Measurements from ENCODE around the gene IL1R2.

IL1R2 gene

GRCh38 chr2:101984656-101985055 lies 7.1 kb upstream of the IL1R2 start:
- no peaks in the 10 kb centered on the region for H3K9me3 ChIP-seq (replicated peaks in 1 of 2; ENCODE audit: control insufficient read depth in 2 of 2, insufficient read depth in 1 of 2, low read depth in 1 of 2, low read length in 2 of 2)
- H2BK5ac ChIP-seq (ENCODE audit: low read length): no peak overlapping the region
- no CpG with 5 or more reads among the region's 9 CpGs for WGBS, 2 donors (ENCODE audit: extremely low coverage in 2 of 2, insufficient read length in 2 of 2, insufficient replicate concordance in 1 of 2)
- H2BK15ac ChIP-seq (ENCODE audit: low read length): no peak overlapping the region
- no peak overlapping the region for H3K27ac ChIP-seq (replicated peaks; ENCODE audit: low read length)
- H3K27me3 ChIP-seq (ENCODE audit: control insufficient read depth in 3 of 3, insufficient read depth in 3 of 3, low read depth in 1 of 3, low read length in 3 of 3): no peaks in the 10 kb centered on the region
- no peak overlapping the region for H2AK5ac ChIP-seq (ENCODE audit: low read depth, low read length)
- no peak overlapping the region for H3K4me2 ChIP-seq (ENCODE audit: insufficient read depth, low read length, poor library complexity, severe bottlenecking)
- no peak overlapping the region for H3K23ac ChIP-seq (ENCODE audit: low read depth, low read length, poor library complexity)
- H2BK12ac ChIP-seq (ENCODE audit: low read length): no peak overlapping the region
- H3K9ac ChIP-seq (ENCODE audit: low read depth, low read length, poor library complexity): no peak overlapping the region
- H3K4me1 ChIP-seq (ENCODE audit: control insufficient read depth in 2 of 2, insufficient read depth in 1 of 2, low read depth in 1 of 2, low read length in 2 of 2): peaks cover 2 to 4% of the 10 kb centered on the region in 2 donors
- H3K36me3 ChIP-seq (replicated peaks in 1 of 2; ENCODE audit: control insufficient read depth in 2 of 2, insufficient read depth in 2 of 2, low read length in 2 of 2): no peaks in the 10 kb centered on the region
- H3K79me1 ChIP-seq (ENCODE audit: low read depth, low read length): no peaks in the 10 kb centered on the region
- no peak for DNase-seq (ENCODE audit: low spot score)
- no peak overlapping the region for H3K18ac ChIP-seq (ENCODE audit: low read length)
- H2BK120ac ChIP-seq (ENCODE audit: low read depth, low read length): no peak overlapping the region
- no peak overlapping the region for H3K14ac ChIP-seq (ENCODE audit: low read length)
- H2AFZ ChIP-seq (ENCODE audit: low read length): no peak overlapping the region
- no peak overlapping the region for H4K91ac ChIP-seq (ENCODE audit: low read depth, low read length, poor library complexity)
- H4K8ac ChIP-seq (ENCODE audit: low read depth, low read length): no peak overlapping the region
- no peak overlapping the region for H3K4me3 ChIP-seq (ENCODE audit: low read length in 2 of 2)
- H3K4ac ChIP-seq (ENCODE audit: low read length): no peak overlapping the region

- H3K23ac ChIP-seq (ENCODE audit: low read depth, low read length, poor library complexity): no peak overlapping the region
- no peak overlapping the region for H2AFZ ChIP-seq (ENCODE audit: low read length)
- no peak overlapping the region for H3K14ac ChIP-seq (ENCODE audit: low read length)
- no peaks in the 10 kb centered on the region for H3K27me3 ChIP-seq (ENCODE audit: control insufficient read depth in 3 of 3, insufficient read depth in 3 of 3, low read depth in 1 of 3, low read length in 3 of 3)
- no peak overlapping the region for H3K27ac ChIP-seq (replicated peaks; ENCODE audit: low read length)
- no peak overlapping the region for H4K8ac ChIP-seq (ENCODE audit: low read depth, low read length)
- H3K9ac ChIP-seq (ENCODE audit: low read depth, low read length, poor library complexity): no peak overlapping the region
- no peak overlapping the region for H4K91ac ChIP-seq (ENCODE audit: low read depth, low read length, poor library complexity)
- no peak overlapping the region for H3K4me3 ChIP-seq (ENCODE audit: low read length in 2 of 2)
- H3K4me1 ChIP-seq (ENCODE audit: control insufficient read depth in 2 of 2, insufficient read depth in 1 of 2, low read depth in 1 of 2, low read length in 2 of 2): peaks cover 2 to 4% of the 10 kb centered on the region in 2 donors
- DNase-seq (ENCODE audit: low spot score): no peak
- H3K4me2 ChIP-seq (ENCODE audit: insufficient read depth, low read length, poor library complexity, severe bottlenecking): no peak overlapping the region
- H2BK12ac ChIP-seq (ENCODE audit: low read length): no peak overlapping the region
- no peaks in the 10 kb centered on the region for H3K79me1 ChIP-seq (ENCODE audit: low read depth, low read length)
- no peak overlapping the region for H3K4ac ChIP-seq (ENCODE audit: low read length)
- no peak overlapping the region for H3K18ac ChIP-seq (ENCODE audit: low read length)
- no CpG with 5 or more reads among the region's 7 CpGs for WGBS, 2 donors (ENCODE audit: extremely low coverage in 2 of 2, insufficient read length in 2 of 2, insufficient replicate concordance in 1 of 2)
- H2AK5ac ChIP-seq (ENCODE audit: low read depth, low read length): no peak overlapping the region
- H2BK120ac ChIP-seq (ENCODE audit: low read depth, low read length): no peak overlapping the region
- no peak overlapping the region for H2BK5ac ChIP-seq (ENCODE audit: low read length)
- no peaks in the 10 kb centered on the region for H3K9me3 ChIP-seq (replicated peaks in 1 of 2; ENCODE audit: control insufficient read depth in 2 of 2, insufficient read depth in 1 of 2, low read depth in 1 of 2, low read length in 2 of 2)
- H3K36me3 ChIP-seq (replicated peaks in 1 of 2; ENCODE audit: control insufficient read depth in 2 of 2, insufficient read depth in 2 of 2, low read length in 2 of 2): no peaks in the 10 kb centered on the region
- no peak overlapping the region for H2BK15ac ChIP-seq (ENCODE audit: low read length)
These were observed 6.5 kb upstream of the IL1R2 start for GRCh38 chr2:101985101-101985792.

DNA sequence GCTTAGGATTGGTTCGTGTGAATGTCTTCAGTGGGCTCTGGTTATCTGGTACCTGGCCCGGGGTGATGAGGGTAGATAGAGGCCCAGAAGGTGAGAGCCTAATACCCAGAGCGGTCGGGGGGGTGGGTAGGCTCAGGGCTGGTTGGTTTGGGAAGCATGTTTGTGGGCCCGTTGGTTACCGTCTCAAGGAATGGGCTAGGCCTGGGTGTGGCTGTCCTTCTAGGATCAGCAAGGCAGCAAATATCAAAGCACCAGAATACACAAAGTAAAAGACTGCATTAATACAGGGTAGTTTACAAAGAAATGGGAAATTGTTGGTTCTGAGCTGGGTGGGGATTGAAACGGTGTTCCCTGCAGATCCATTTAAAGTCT lies 6.0 kb upstream of the IL1R2 start:
- H2BK15ac ChIP-seq (ENCODE audit: low read length): no peak overlapping the region
- H2AK5ac ChIP-seq (ENCODE audit: low read depth, low read length): no peak overlapping the region
- H3K9me3 ChIP-seq (replicated peaks in 1 of 2; ENCODE audit: control insufficient read depth in 2 of 2, insufficient read depth in 1 of 2, low read depth in 1 of 2, low read length in 2 of 2): no peaks in the 10 kb centered on the region
- no peak overlapping the region for H3K4ac ChIP-seq (ENCODE audit: low read length)
- no peak overlapping the region for H3K9ac ChIP-seq (ENCODE audit: low read depth, low read length, poor library complexity)
- H2BK5ac ChIP-seq (ENCODE audit: low read length): no peak overlapping the region
- H3K27ac ChIP-seq (replicated peaks; ENCODE audit: low read length): no peak overlapping the region
- H3K27me3 ChIP-seq (ENCODE audit: control insufficient read depth in 3 of 3, insufficient read depth in 3 of 3, low read depth in 1 of 3, low read length in 3 of 3): no peaks in the 10 kb centered on the region
- no peak overlapping the region for H4K91ac ChIP-seq (ENCODE audit: low read depth, low read length, poor library complexity)
- H3K23ac ChIP-seq (ENCODE audit: low read depth, low read length, poor library complexity): no peak overlapping the region
- no peaks in the 10 kb centered on the region for H3K79me1 ChIP-seq (ENCODE audit: low read depth, low read length)
- H3K14ac ChIP-seq (ENCODE audit: low read length): no peak overlapping the region
- H2AFZ ChIP-seq (ENCODE audit: low read length): no peak overlapping the region
- no peak overlapping the region for H4K8ac ChIP-seq (ENCODE audit: low read depth, low read length)
- H3K4me1 ChIP-seq (ENCODE audit: control insufficient read depth in 2 of 2, insufficient read depth in 1 of 2, low read depth in 1 of 2, low read length in 2 of 2): peaks cover 2 to 4% of the 10 kb centered on the region in 2 donors
- no peak overlapping the region for H2BK120ac ChIP-seq (ENCODE audit: low read depth, low read length)
- H3K18ac ChIP-seq (ENCODE audit: low read length): no peak overlapping the region
- H2BK12ac ChIP-seq (ENCODE audit: low read length): no peak overlapping the region
- no peaks in the 10 kb centered on the region for H3K36me3 ChIP-seq (replicated peaks in 1 of 2; ENCODE audit: control insufficient read depth in 2 of 2, insufficient read depth in 2 of 2, low read length in 2 of 2)
- H3K4me3 ChIP-seq (ENCODE audit: low read length in 2 of 2): no peak overlapping the region
- no CpG with 5 or more reads among the region's 7 CpGs for WGBS, 2 donors (ENCODE audit: extremely low coverage in 2 of 2, insufficient read length in 2 of 2, insufficient replicate concordance in 1 of 2)
- H3K4me2 ChIP-seq (ENCODE audit: insufficient read depth, low read length, poor library complexity, severe bottlenecking): no peak overlapping the region
- no peak for DNase-seq (ENCODE audit: low spot score)

DNA sequence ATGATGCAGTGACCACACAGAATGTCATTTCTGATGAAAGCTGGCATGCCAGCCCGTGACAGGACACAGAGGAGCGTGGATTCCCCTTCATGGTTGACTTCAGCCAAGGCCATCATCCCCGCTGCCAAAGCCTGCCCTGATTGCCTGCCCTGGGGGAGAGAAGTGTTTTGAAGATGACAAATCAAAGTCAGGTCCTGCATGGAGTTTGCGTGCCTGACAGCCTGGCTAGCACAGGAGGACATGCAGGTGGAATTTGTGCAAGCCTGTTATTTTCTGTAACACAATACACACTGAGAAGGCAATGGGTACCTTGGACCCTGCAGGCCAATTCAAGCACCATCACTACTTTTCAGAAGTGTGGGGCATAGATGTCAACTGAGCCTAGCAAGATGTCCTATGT lies 5.4 kb upstream of the IL1R2 start:
- Histone ChIP-seq H3K9me3 (replicated peaks in 1 of 2; ENCODE audit: control insufficient read depth in 2 of 2, insufficient read depth in 1 of 2, low read depth in 1 of 2, low read length in 2 of 2) (no peaks in the 10 kb centered on the region), H3K4me3 (ENCODE audit: low read length in 2 of 2) (no peak overlapping the region), H2BK15ac (ENCODE audit: low read length) (no peak overlapping the region), H2BK12ac (ENCODE audit: low read length) (no peak overlapping the region), H3K14ac (ENCODE audit: low read length) (no peak overlapping the region), H4K91ac (ENCODE audit: low read depth, low read length, poor library complexity) (no peak overlapping the region), H3K36me3 (replicated peaks in 1 of 2; ENCODE audit: control insufficient read depth in 2 of 2, insufficient read depth in 2 of 2, low read length in 2 of 2) (no peaks in the 10 kb centered on the region), H2AFZ (ENCODE audit: low read length) (no peak overlapping the region), H3K18ac (ENCODE audit: low read length) (no peak overlapping the region), H3K4me2 (ENCODE audit: insufficient read depth, low read length, poor library complexity, severe bottlenecking) (no peak overlapping the region), H3K4ac (ENCODE audit: low read length) (no peak overlapping the region), H3K9ac (ENCODE audit: low read depth, low read length, poor library complexity) (no peak overlapping the region), H4K8ac (ENCODE audit: low read depth, low read length) (no peak overlapping the region), H3K4me1 (ENCODE audit: control insufficient read depth in 2 of 2, insufficient read depth in 1 of 2, low read depth in 1 of 2, low read length in 2 of 2) (peaks cover 2 to 4% of the 10 kb centered on the region in 2 donors), H2AK5ac (ENCODE audit: low read depth, low read length) (no peak overlapping the region), H2BK5ac (ENCODE audit: low read length) (no peak overlapping the region), H3K27me3 (ENCODE audit: control insufficient read depth in 3 of 3, insufficient read depth in 3 of 3, low read depth in 1 of 3, low read length in 3 of 3) (no peaks in the 10 kb centered on the region), H3K79me1 (ENCODE audit: low read depth, low read length) (no peaks in the 10 kb centered on the region), H3K27ac (replicated peaks; ENCODE audit: low read length) (no peak overlapping the region), H3K23ac (ENCODE audit: low read depth, low read length, poor library complexity) (no peak overlapping the region), H2BK120ac (ENCODE audit: low read depth, low read length) (no peak overlapping the region)
- no peak for DNase-seq (ENCODE audit: low spot score)
- WGBS, 2 donors (ENCODE audit: extremely low coverage in 2 of 2, insufficient read length in 2 of 2, insufficient replicate concordance in 1 of 2): no CpG with 5 or more reads among the region's 4 CpGs
